ENCODE results near the gene CHST7. TPM values are rescaled to one million over a fixed set of nuclear protein-coding genes. Genes with fewer than 3 reads are reported as not detected.

The CHST7 gene
- total RNA-seq, 1 donor from 2014 or later, result 1.9 TPM

GRCh38 chrX:46601283-46601682, 27.7 kb downstream of the CHST7 start:
- H3K27me3 Mint-ChIP-seq (ENCODE audit: low read depth), result no peaks in the 10 kb centered on the region
- no peaks in the 10 kb centered on the region for H3K9me3 Mint-ChIP-seq
- H3K36me3 Mint-ChIP-seq (ENCODE audit: low read depth), result peaks cover 4% of the 10 kb centered on the region
- TF ChIP-seq CTCF (conservative IDR thresholded peaks at IDR 0.05), result no peak
- H3K27ac Mint-ChIP-seq (ENCODE audit: unreplicated experiment), result no peak overlapping the region
- DNase-seq (ENCODE audit: low read depth, low spot score), result no peak
- no peaks in the 10 kb centered on the region for H3K4me1 Mint-ChIP-seq
- no peak overlapping the region for H3K4me3 Mint-ChIP-seq

GRCh38 chrX:46602468-46603102, 29.0 kb downstream of the CHST7 start:
- peaks cover 4% of the 10 kb centered on the region for H3K36me3 Mint-ChIP-seq (ENCODE audit: low read depth)
- H3K4me3 Mint-ChIP-seq, result no peak overlapping the region
- H3K27me3 Mint-ChIP-seq (ENCODE audit: low read depth), result no peaks in the 10 kb centered on the region
- H3K4me1 Mint-ChIP-seq, result no peaks in the 10 kb centered on the region
- DNase-seq (ENCODE audit: low read depth, low spot score), result no peak
- H3K9me3 Mint-ChIP-seq, result no peaks in the 10 kb centered on the region
- no peak for TF ChIP-seq CTCF (conservative IDR thresholded peaks at IDR 0.05)
- H3K27ac Mint-ChIP-seq (ENCODE audit: unreplicated experiment), result no peak overlapping the region

- H3K27ac Mint-ChIP-seq (ENCODE audit: unreplicated experiment), result no peak overlapping the region
- TF ChIP-seq CTCF (conservative IDR thresholded peaks at IDR 0.05), result no peak
- DNase-seq (ENCODE audit: low read depth, low spot score), result no peak
- peaks cover 4% of the 10 kb centered on the region for H3K4me1 Mint-ChIP-seq
- H3K4me3 Mint-ChIP-seq, result no peak overlapping the region
- H3K9me3 Mint-ChIP-seq, result no peaks in the 10 kb centered on the region
- H3K27me3 Mint-ChIP-seq (ENCODE audit: low read depth), result no peaks in the 10 kb centered on the region
- no peaks in the 10 kb centered on the region for H3K36me3 Mint-ChIP-seq (ENCODE audit: low read depth)
Observed at GRCh38 chrX:46607916-46608315, 34.4 kb downstream of the CHST7 start.

GRCh38 chrX:46610070-46610658, 36.6 kb downstream of the CHST7 start:
- H3K27ac Mint-ChIP-seq (ENCODE audit: unreplicated experiment), result no peak overlapping the region
- TF ChIP-seq CTCF (conservative IDR thresholded peaks at IDR 0.05), result no peak
- H3K4me1 Mint-ChIP-seq, result peaks cover 4% of the 10 kb centered on the region
- H3K36me3 Mint-ChIP-seq (ENCODE audit: low read depth), result peaks cover 8% of the 10 kb centered on the region
- H3K9me3 Mint-ChIP-seq, result no peaks in the 10 kb centered on the region
- H3K27me3 Mint-ChIP-seq (ENCODE audit: low read depth), result no peaks in the 10 kb centered on the region
- no peak overlapping the region for H3K4me3 Mint-ChIP-seq
- no peak for DNase-seq (ENCODE audit: low read depth, low spot score)

GRCh38 chrX:46611658-46612362, 38.2 kb downstream of the CHST7 start:
- peaks cover 8% of the 10 kb centered on the region for H3K36me3 Mint-ChIP-seq (ENCODE audit: low read depth)
- no peaks in the 10 kb centered on the region for H3K9me3 Mint-ChIP-seq
- peaks cover 4% of the 10 kb centered on the region for H3K4me1 Mint-ChIP-seq
- DNase-seq (ENCODE audit: low read depth, low spot score), result no peak
- no peak overlapping the region for H3K27ac Mint-ChIP-seq (ENCODE audit: unreplicated experiment)
- no peak for TF ChIP-seq CTCF (conservative IDR thresholded peaks at IDR 0.05)
- no peaks in the 10 kb centered on the region for H3K27me3 Mint-ChIP-seq (ENCODE audit: low read depth)
- H3K4me3 Mint-ChIP-seq, result no peak overlapping the region
